Measurements from ENCODE around the gene HPCA.

Gene HPCA

GRCh38 chr1:32871364-32872191 lies 14.7 kb upstream of the HPCA start:
- no peak for DNase-seq (ENCODE audit: low read depth in 3 of 3)

DNA sequence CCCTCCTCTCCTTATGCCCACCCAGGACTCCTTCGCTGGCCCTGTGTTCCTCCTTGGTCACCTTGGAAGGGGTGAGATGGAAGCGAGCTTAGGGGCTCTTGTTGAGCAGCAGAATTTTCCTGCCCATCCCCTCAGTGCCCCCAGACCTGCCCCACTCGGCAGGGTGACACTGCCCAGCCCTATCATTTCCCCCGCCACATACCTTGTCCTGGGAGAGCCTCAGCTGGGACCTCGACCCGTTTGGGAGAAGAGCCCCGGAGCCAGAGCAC lies 14.2 kb upstream of the HPCA start:
- no peak for DNase-seq (ENCODE audit: low read depth in 3 of 3)

DNA sequence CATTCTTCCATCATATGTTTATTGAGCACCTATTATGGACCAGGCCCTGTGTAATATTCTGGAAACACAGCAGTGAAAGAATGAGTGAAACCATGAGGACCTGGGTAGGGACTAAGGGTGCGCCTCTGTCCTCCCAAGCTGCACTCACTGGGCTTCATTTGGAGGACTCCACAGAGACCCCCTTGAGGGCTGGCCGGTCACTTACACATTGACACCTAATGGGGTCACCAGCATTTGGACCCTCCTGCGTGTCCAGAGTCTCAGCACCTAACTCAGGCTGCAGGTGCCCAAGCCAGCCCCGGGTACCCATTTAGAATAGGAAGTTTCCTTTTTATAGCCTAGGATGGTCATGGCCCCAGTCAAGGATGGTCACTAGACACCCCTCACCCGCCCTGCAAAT lies 12.8 kb upstream of the HPCA start:
- DNase-seq (ENCODE audit: low read depth in 3 of 3): no peak

DNA sequence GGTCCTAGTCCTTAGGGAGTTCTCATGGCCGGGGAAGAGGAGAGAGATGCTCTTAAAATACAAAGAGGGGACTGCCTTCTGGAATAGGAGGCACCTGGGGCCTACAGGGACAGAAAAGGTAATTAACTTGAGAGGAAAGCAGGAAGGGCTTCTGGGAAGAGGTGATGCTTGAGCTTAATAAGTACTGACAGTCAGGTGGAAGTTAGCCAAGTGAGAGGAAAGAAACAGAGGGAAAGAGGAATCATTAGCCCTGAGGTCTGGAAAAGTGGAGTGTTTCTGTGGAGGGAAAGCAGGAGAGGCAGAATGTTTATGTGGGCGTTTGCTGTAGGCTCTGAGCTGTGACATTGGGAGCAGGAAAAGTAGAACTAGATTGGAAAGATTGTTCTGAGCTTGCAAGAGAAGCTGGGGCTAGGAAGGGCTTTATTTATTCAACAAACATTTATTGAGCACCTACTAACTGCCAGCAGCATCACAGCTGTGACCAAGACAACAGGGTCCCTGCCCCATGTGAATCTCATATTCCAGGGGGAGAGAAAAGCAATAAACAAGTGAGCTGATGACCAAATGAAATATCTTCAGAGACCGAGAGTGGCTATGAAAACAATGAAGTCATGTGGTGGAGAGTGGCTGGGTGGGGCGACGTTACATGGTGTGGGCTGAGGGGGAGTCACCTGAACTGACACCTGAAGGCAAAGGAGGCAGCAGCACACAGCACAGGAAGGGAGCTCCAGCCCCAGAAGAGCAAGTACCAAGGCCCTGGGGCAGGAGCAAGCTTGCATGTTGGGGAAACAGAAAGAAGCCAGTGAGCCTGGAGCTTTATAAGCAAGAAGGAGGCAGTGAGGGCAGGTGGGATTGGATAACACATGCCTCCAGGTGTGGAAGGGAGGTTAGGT lies 11.2 kb upstream of the HPCA start:
- DNase-seq (ENCODE audit: low read depth in 3 of 3): no peak

GRCh38 chr1:32876341-32877210 lies 9.7 kb upstream of the HPCA start:
- peak in 1 of 3 experiments; percentile 35 for DNase-seq (ENCODE audit: low read depth in 3 of 3)

DNA sequence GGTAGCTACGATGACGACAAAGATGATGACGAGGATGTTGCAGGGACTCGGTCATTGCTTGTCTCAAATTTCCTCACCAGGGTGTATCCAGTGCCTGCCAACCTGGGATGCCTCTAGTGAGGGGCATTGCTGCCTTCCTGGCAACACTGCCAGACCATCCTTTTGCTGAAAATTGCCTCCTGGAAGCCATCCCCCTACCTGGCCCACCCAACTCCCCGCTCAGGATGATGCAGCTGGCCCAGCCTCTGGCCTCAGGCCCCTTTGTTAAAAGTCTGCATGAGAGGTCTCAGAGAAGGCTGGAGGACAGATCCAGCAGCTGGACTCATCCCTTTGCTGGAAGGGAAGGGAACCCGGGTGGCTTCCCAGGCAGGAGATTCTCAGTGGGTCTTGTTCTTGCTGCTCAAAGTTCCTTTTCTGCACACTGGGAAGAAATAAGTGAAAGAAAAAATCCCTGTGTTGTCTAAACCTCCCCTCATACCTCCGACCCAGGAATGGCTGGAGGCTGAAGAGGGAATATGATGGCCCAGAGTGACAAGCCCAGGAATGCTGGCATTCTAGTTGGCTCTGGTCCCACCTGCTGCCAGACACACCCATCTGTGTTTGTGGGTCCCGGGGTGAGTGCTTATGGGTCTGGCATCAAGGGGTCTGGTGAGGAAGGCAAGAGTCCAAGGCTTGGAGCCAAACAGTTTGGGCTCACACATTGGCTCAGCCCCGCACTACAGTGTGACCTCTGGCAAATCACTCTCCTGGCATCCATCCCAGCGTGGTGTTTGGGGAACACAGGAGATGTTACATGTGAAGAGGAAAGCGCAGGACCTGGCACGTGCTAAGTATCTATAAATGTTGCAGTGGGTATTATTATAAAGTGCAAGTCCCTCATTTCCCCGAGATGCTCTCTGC lies 8.8 kb upstream of the HPCA start:
- no peak for DNase-seq (ENCODE audit: low read depth in 3 of 3)

DNA sequence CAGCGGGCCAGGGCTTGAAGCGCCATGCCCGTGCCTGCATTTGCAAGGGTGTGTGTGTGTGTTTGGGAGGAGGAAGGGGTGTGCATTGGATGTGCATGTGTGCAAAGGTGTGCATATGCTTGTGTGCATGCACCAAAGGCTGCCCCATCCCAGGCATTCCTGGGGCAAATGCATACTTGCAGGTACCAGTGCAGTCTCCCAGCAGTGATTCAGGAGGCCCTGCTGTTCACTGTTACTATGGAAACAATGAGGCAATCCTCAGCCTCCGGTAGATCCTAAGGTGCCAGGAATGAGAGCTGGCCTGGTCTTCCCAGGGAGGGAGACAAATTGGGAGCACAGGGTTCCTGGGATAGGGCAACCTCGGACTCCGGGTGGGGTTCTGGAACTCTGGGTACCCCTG lies 8.1 kb upstream of the HPCA start:
- DNase-seq (ENCODE audit: low read depth in 3 of 3): no peak

DNA sequence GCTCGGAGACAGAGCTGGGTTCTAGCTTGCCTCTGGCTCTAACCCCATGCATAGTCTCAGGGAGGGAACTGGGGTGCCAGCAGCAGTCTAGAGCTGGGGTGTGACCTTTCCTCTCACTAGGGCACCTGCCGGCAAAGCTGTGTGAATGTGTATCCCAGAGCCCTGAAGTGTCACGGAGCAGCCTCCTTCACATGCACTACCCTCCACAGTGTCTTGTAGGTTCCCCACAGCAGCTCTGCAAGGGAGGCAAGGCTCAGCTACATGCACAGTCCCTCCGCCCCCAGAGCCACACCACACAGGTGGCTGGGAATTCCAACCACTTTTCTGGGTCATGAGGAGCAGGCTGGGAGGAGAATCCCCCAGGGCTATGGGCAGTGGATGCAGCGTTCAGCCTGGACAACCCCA lies 7.7 kb upstream of the HPCA start:
- DNase-seq (ENCODE audit: low read depth in 3 of 3): no peak

DNA sequence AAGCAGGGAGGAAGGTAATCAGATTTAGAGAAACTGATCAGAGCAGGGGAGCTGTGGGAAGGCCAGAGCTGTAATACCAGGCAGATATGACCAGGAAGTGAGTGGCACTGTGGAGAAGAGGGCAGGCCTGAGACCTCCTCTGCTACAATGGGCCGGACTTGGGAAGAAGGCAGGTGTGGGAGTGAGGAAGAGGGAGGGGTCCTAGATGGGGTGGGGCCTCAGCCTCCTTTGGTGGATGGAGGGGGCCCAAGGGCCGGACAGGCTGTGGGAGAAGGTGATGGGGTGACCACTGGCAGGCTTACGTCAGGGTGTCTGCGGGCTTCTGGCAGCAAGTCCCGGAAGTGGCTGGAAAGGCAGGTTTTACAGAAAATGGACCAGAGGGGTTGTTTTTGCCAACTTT lies 5.0 kb upstream of the HPCA start:
- DNase-seq (ENCODE audit: low read depth in 3 of 3): no peak

DNA sequence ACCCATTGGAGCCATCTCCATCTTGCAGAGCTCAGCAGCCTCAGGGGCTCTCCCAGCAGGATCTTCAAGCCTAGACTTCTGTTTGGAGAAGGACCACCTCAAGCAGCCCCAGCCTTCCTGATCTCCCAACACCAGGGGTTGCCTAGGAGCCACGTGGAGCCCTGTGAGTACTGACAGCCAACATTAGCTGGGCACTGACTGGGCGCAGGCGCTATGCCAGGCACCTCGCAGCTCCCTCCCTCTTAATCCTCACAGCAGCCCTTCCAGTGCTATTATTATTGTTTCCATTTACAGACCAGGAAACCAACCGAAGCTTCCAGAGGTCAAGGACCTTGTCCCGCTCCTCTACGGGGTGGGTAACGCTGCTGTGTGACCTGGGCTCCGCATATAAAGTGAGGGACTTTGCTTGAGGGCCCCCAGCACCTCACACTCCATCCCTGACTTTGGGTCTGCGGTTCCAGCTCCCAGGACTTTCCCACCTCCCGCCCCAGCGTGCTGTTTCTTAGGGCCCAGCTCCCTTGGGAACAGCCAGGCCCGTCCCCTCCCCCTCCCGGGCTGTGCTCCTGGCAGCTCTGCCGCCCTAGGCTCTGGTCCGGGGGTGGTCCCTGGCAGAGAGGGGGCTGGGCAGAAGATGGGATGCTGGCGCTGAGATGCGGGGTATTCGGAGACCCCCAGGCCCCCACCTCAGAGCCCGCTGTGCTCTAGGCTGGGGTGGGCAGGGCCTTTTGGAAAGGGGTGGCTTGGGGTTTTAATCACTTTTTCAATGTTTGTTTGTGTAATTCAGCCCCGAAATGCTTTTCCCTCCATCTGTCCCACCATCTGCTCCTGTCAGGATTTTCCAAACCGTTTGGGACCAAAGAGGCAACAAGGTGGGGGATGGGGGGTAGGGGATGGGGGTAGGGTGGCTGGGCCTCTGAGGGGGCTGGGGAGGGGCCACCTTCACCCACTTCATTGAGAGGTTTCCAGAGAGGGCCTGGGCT lies 4.1 kb upstream of the HPCA start:
- no peak for DNase-seq (ENCODE audit: low read depth in 3 of 3)

- no peak for DNase-seq (ENCODE audit: low read depth in 3 of 3)
Observed at GRCh38 chr1:32883338-32884031, 2.8 kb upstream of the HPCA start.

DNA sequence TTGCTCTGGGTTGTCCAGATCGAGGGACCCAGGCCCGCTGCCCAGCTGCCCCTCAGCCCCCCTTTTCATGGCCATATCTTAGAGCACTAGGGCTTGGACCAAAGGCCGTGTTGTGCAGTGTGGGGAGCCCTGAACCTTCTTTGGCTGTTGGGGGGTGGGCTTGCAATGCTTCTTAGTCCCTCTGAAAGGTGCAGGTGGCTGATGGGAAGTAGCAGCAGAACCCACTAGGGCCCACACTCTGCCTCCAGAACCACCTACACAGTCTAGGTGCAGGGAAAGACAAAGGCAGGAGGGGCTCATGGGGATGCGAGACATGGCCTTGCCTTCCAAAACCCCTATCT lies 2.3 kb upstream of the HPCA start:
- DNase-seq (ENCODE audit: low read depth in 3 of 3): no peak

DNA sequence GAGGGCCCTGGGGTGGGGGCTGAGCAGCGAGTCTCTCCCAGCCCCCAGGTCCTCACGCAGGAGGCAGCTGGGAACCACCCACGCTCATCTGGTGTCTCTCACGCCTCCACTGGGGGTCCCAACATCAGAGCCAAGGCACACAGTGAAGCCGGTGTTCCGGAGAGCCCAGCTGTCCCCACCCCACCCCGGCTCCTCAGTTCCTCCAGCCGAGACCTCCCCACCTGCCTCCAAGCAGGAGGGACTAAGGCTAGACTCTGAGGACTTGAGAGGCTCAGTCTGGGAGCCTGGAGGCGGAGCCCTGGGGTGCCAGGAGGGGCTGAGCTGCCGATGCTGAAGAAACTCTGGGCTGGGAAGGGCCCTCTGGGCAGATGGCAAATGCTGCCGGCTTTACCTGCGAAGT lies 1.6 kb upstream of the HPCA start:
- no peak for DNase-seq (ENCODE audit: low read depth in 3 of 3)

DNA sequence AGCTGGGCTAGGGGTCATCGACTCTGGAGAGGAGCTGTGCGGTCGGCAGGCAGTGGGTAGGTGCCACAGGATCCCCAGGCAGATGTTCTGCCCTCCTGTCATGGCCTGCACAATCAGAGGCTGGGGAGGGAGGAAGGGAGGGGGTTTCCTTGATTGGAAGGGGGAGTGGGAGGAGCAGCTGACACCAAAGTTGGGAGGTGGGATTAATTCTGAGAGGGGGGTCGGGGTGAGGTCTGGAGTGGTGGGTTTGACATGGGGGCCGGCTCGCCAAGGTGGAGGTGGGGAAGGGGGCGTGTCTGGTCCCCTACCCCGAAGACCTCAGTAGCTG lies 651 bp upstream of the HPCA start:
- no peak for DNase-seq (ENCODE audit: low read depth in 3 of 3)

DNA sequence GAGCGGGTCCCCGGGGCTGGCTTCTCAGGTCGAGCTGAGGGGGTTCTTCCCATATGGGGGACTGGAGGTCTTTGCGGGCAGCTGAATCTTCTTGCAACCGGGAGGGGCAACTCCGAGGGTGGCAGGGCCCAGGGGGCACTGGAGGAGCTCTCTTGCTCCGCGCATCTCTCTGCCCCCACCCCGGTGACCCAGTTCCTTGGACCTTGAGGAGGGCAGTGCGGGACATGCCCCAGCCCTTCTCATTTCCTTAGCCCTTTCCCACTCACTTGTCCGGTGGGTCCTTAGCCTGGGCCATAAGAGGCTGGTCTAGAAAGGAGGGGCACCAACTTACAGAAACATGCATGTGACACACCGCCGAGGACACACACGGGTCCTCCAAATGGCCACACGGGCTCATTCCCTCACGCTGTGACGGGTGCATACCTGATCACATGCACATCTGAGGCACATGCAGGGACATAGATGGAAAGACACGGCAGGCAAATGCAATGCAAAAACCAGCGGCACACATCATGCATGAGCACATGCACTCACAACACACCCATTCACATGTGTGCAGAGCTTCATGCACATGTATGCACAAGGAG lies 630 bp downstream of the HPCA start:
- DNase-seq (ENCODE audit: low read depth in 3 of 3): no peak

DNA sequence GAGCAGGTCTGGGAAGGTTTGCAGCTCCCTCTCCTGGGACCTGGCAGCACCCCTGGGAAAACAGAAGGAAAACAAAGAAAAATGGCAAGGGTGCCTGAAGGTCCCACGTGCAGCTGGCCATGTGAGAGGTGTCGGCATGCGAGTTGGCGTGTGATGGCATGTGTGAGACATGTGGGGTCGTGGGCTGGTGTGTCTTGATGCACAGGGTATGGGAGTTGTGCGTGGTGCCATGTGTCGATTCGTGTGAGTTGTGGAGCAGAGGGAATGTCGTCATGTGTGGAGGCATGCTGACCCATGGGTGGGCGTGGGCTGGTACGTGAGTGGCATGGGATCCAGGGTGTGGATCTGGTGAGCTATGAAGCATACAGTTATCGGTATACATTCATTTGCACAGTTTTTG lies 1.3 kb downstream of the HPCA start:
- DNase-seq (ENCODE audit: low read depth in 3 of 3): no peak

DNA sequence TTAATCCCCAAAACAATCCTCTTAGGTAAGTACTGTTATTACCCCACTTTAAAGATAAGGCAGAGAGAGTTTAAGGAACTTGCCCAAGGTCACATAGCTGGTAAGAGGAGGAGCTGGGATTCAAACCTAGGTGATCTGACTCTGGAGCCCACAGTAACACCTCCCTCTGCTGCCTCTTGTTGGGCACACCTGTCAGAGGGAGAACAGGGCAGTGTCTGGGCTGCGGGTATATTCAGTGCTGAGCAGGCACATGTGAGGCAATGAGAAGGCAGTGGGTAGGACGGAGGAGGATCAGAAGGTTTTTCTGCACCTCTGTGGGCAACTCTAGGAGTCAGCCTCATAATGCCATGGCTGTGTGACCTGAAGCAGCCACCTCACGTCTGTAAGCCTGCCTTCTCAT lies 1.8 kb downstream of the HPCA start:
- DNase-seq (ENCODE audit: low read depth in 3 of 3): no peak

- no peak for DNase-seq (ENCODE audit: low read depth in 3 of 3)
Observed at GRCh38 chr1:32888677-32889420, 2.6 kb downstream of the HPCA start.
